K562 (cell line): ENCODE results near the gene PLEKHO1. TPM values are rescaled to one million over a fixed set of nuclear protein-coding genes. Genes with fewer than 3 reads are reported as not detected.

Source experiments
- ATAC-seq: fragments of 200-7000 bp; cut with Tn5 transposase; 3 replicates; pipeline ENCODE4 v1.9.1; 2020; ENCODE audit warnings: moderate library complexity
- BruUV-seq: library from RNA; stranded (reverse); fragments of 400-500 nt; replicated peaks from 2 replicates; lab custom pipeline; 2021; lab: Mats Ljungman, UMichigan
- CTCF ChIA-PET: fragments of 300-600 bp; formaldehyde crosslinking; extraction: SDS; loops from one replicate; lab custom pipeline; 2021; ENCODE audit warnings: low intra/inter-chr PET ratio; lab: Yijun Ruan, JAX
- POLR2A ChIA-PET: fragments of 300-600, 350-650 bp; sonication (Branson Sonifier 250); formaldehyde crosslinking; extraction: SDS; loops from one replicate; lab custom pipeline; 2021; ENCODE audit warnings: antibody characterized with exemption, inconsistent platforms; lab: Yijun Ruan, JAX
- DNase-seq, 4 experiments: peaks; one replicate each; pipeline versions ENCODE4 v3.0.0 to v3.0.0-alpha.2; 2011 to 2018; ENCODE audit warnings: low spot score in 3 of 4, mixed read lengths in 3 of 4; ENCODE audit errors: extremely low read depth in 1 of 4
- FAIRE-seq: peaks from 2 replicates; lab custom pipeline; 2011; peaks lifted over from hg19 to GRCh38; lab: Jason Lieb, UNC
- H2AFZ ChIP-seq: 2 replicates; pipeline ENCODE4 v1.6.0; 2011; ENCODE audit warnings: low read depth, low read length, control low read depth, inconsistent platforms
- H3K27ac ChIP-seq: fragments of 200-600 bp; 3 replicates; pipeline ENCODE4 v1.8.0; 2011; ENCODE audit warnings: low read depth, mild to moderate bottlenecking, control low read depth, inconsistent platforms, low read length, moderate library complexity, mixed read lengths; ENCODE audit errors: extremely low read depth
- H3K27me3 ChIP-seq, 2 experiments: fragments of 300-600 bp in 1 of 2; 2 replicates in 1 of 2; 3 replicates in 1 of 2; pipeline versions ENCODE4 v1.6.0 to v1.8.0; 2011; ENCODE audit warnings: inconsistent platforms in 2 of 2, low read length in 2 of 2, mild to moderate bottlenecking in 1 of 2, mixed read lengths in 1 of 2, moderate library complexity in 1 of 2; ENCODE audit not compliant: control insufficient read depth in 2 of 2, insufficient read depth in 2 of 2
- H3K36me3 ChIP-seq: fragments of 300-600 bp; 3 replicates; pipeline ENCODE4 v1.8.0; 2011; ENCODE audit warnings: mild to moderate bottlenecking, low read length, inconsistent platforms; ENCODE audit not compliant: control insufficient read depth, insufficient read depth
- H3K4me1 ChIP-seq, 2 experiments: fragments of 200-600 bp in 1 of 2; replicated peaks in 1 of 2; 2 replicates in 1 of 2; 3 replicates in 1 of 2; pipeline versions ENCODE4 v1.5.1 to v1.8.0; 2011; ENCODE audit warnings: inconsistent platforms in 2 of 2, low read length in 2 of 2, mild to moderate bottlenecking in 1 of 2, mixed read lengths in 1 of 2, moderate library complexity in 1 of 2; ENCODE audit not compliant: control insufficient read depth in 2 of 2, insufficient read depth in 2 of 2
- H3K4me2 ChIP-seq: 2 replicates; pipeline ENCODE4 v1.6.1; 2011; ENCODE audit warnings: low read length, control low read depth, inconsistent platforms, mixed read lengths; ENCODE audit not compliant: insufficient read depth
- H3K4me3 ChIP-seq: fragments of 200-600 bp; sonication (generic), shearing (Covaris generic); 2 replicates; pipeline ENCODE4 v1.5.1; 2016; ENCODE audit warnings: control low read depth, inconsistent platforms
- H3K79me2 ChIP-seq: fragments of 200-600 bp; 3 replicates; pipeline ENCODE4 v1.8.0; 2011; ENCODE audit warnings: low read length, inconsistent platforms; ENCODE audit not compliant: control insufficient read depth, insufficient read depth
- H3K9ac ChIP-seq, 2 experiments: 2 replicates each; pipeline versions ENCODE4 v1.6.0 to v1.6.1; 2011; ENCODE audit warnings: low read depth in 2 of 2, low read length in 2 of 2, control low read depth in 1 of 2, inconsistent platforms in 1 of 2, mild to moderate bottlenecking in 1 of 2, mixed read lengths in 1 of 2; ENCODE audit not compliant: insufficient read depth in 1 of 2
- H3K9me1 ChIP-seq: one replicate; pipeline ENCODE4 v1.6.0; 2011; ENCODE audit warnings: inconsistent platforms, mild to moderate bottlenecking, low read length, moderate library complexity; ENCODE audit not compliant: control insufficient read depth, insufficient read depth
- H3K9me3 ChIP-seq: replicated peaks from 2 replicates; pipeline ENCODE4 v1.5.1; 2011; ENCODE audit warnings: low read depth, low read length, inconsistent platforms; ENCODE audit not compliant: control insufficient read depth, insufficient read depth
- H4K20me1 ChIP-seq: replicated peaks from 2 replicates; pipeline ENCODE4 v1.6.1; 2011; ENCODE audit warnings: low read length, inconsistent platforms, mixed read lengths; ENCODE audit not compliant: control insufficient read depth, insufficient read depth
- COPS2 ChIP-seq: fragments of 450-650 bp; conservative IDR thresholded peaks from 2 replicates; pipeline ENCODE4 v1.6.1; 2016; ENCODE audit warnings: mild to moderate bottlenecking, moderate library complexity
- EZH2 ChIP-seq: IDR thresholded peaks from 2 replicates; pipeline ENCODE4 v1.6.1; 2012; ENCODE audit warnings: low read depth, mild to moderate bottlenecking, inconsistent platforms, low read length, borderline replicate concordance
- HIVEP1 ChIP-seq: fragments of 250-450 bp; sonication (Bioruptor Pico); IDR thresholded peaks from 2 replicates; pipeline ENCODE4 v1.4.0; 2020; ENCODE audit warnings: mild to moderate bottlenecking
- KAT2B ChIP-seq: IDR thresholded peaks from one replicate; pipeline ENCODE4 v1.6.1; 2012; ENCODE audit warnings: low read depth, mild to moderate bottlenecking, control low read depth, inconsistent platforms, low read length, moderate library complexity
- NFRKB ChIP-seq: fragments of 450-650 bp; IDR thresholded peaks from 2 replicates; pipeline ENCODE4 v1.6.1; 2016; ENCODE audit warnings: low read depth
- PHB ChIP-seq: fragments of 250-450 bp; sonication (Bioruptor Pico); IDR thresholded peaks from 2 replicates; pipeline ENCODE4 v1.5.0; 2021
- SAFB2 ChIP-seq: fragments of 200-400 bp; formaldehyde crosslinking; IDR thresholded peaks from 2 replicates; pipeline ENCODE4 v1.6.1; 2018; ENCODE audit warnings: borderline replicate concordance, low read length, low read depth, moderate library complexity; ENCODE audit not compliant: severe bottlenecking
- TARDBP ChIP-seq: fragments of 450-650 bp; IDR thresholded peaks from 2 replicates; pipeline ENCODE4 v1.6.1; 2016
- ZNF174 ChIP-seq: fragments of 250-450 bp; sonication (Bioruptor Pico); IDR thresholded peaks from 2 replicates; pipeline ENCODE4 v1.4.0; 2020; ENCODE audit warnings: mild to moderate bottlenecking
- ZNF764 ChIP-seq: fragments of 250-450 bp; sonication (Bioruptor Pico); IDR thresholded peaks from 2 replicates; pipeline ENCODE4 v1.4.0; 2020; ENCODE audit warnings: low read depth, mild to moderate bottlenecking, moderate library complexity
- WGBS: fragments of 100-300 bp; shearing (Covaris generic); methylation state at CpG from one replicate; pipeline ENCODE4 v1.1.6; 2016; ENCODE audit warnings: low coverage, mixed read lengths; ENCODE audit not compliant: insufficient coverage; ENCODE audit errors: missing lambda C conversion rate; 5-methylcytosine and 5-hydroxymethylcytosine counted together
- in situ Hi-C: fragments of 300-500 bp; cut with MboI; formaldehyde crosslinking; loops from 4 replicates; pipeline ENCODE4 v1.15.0; 2018; ENCODE audit warnings: inconsistent platforms, mixed read lengths
- intact Hi-C: fragments of 100-400 bp; cut with micrococcal nuclease; formaldehyde crosslinking; loops from 2 replicates; pipeline ENCODE4 v1.14.2; 2022
- polyA plus RNA-seq, 8 experiments: library from polyadenylated mRNA; depleted of rRNA in 4 of 8; stranded (reverse) in 5 of 8; unstranded in 3 of 8; fragments of >200 nt; fragmentation: Nextera tagmentation in 2 of 8; fragmentation: Illumina TruSeq in 1 of 8; extraction: Ambion mirVana in 2 of 8; extraction: Trizol in 1 of 8; gene quantifications; 2 replicates each; pipeline versions ENCODE4 v1.2.1 to v1.2.3, GENCODE V29; 2011 to 2014; ENCODE audit warnings: inconsistent platforms in 1 of 8, missing spikeins in 1 of 8
- total RNA-seq, 7 experiments: library from RNA; depleted of rRNA in 6 of 7; stranded (reverse); fragments of >200 nt in 6 of 7; fragmentation: Illumina TruSeq in 2 of 7; extraction: Trizol in 2 of 7; gene quantifications; 2 replicates each; pipeline versions ENCODE4 v1.2.1 to v1.2.3, GENCODE V29; 2011 to 2021; ENCODE audit warnings: low replicate concordance in 1 of 7
- TF ChIP-seq, protein P1 (sequence below): sonication (generic); formaldehyde crosslinking; IDR thresholded peaks from 2 replicates; pipeline ENCODE4 v1.9.0; 2022; ENCODE audit warnings: mild to moderate bottlenecking, missing genetic modification reagents
- TF ChIP-seq, protein P2 (sequence below): fragments of 250-450 bp; sonication (Bioruptor Pico); IDR thresholded peaks from 2 replicates; pipeline ENCODE4 v1.8.0; 2022; ENCODE audit warnings: moderate library complexity, mild to moderate bottlenecking, inconsistent platforms
- TF ChIP-seq, protein P3 (sequence below), 2 experiments: fragments of 450-650 bp in 1 of 2; sonication (generic) in 1 of 2; formaldehyde crosslinking in 1 of 2; IDR thresholded peaks in 1 of 2; conservative IDR thresholded peaks in 1 of 2; 2 replicates each; pipeline versions ENCODE4 v1.6.1 to v1.8.1; 2016 to 2023; ENCODE audit warnings: mild to moderate bottlenecking in 2 of 2, moderate library complexity in 2 of 2, inconsistent platforms in 1 of 2, missing genetic modification reagents in 1 of 2
- TF ChIP-seq, protein P4 (sequence below): fragments of 450-650 bp; IDR thresholded peaks from 2 replicates; pipeline ENCODE4 v1.6.1; 2016; ENCODE audit warnings: mild to moderate bottlenecking
- TF ChIP-seq, protein P5 (sequence below): fragments of 450-650 bp; formaldehyde crosslinking; IDR thresholded peaks from 2 replicates; pipeline ENCODE4 v1.4.0; 2020; ENCODE audit warnings: mild to moderate bottlenecking, moderate library complexity

Gene PLEKHO1
- total and polyA plus RNA-seq, 9 of the 15 experiments (the other 6 are each of a cell fraction or from before 2014, with no cell fraction given), result 0.39 to 16.2 (median 9.6) TPM

DNA sequence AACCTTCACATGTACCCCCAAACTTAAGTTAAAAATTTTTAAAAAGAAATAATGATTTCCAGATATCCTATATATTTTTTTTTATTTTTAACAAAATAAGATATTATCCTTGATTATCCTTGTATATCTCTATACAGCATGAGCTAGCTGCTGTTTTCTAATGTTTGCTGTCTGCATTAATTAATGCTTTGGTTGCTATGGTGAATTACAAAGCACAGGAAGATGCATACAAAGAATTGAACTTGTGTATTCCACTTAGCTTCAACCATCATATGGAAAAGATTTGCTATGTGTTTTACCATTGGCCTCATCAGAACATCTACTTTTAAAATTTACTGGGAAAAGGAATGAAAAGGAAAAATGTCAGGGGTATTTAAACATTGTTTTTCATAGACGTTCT, 46.7 kb upstream of the PLEKHO1 start:
- ChIA-PET CTCF (no interaction called here), POLR2A (interaction anchor here (0.7 to 1.4 kb wide), 3 partner anchors 17 to 63 kb away, joined by 3 to 7 read pairs (median 3); no protein-coding TSS in a partner anchor)
- H3K4me1 ChIP-seq, result no peaks in the 10 kb centered on the region
- H3K4me3 ChIP-seq, result no peak overlapping the region
- H4K20me1 ChIP-seq, result no peaks in the 10 kb centered on the region
- H2AFZ ChIP-seq, result no peak overlapping the region
- no peak overlapping the region for H3K27ac ChIP-seq
- intact Hi-C loops, result no loop called here
- in situ Hi-C loops, result no loop called here
- WGBS, result 38% methylated on average over 1 of the region's 1 CpG
- H3K4me2 ChIP-seq, result no peak overlapping the region
- peaks cover 13% of the 10 kb centered on the region; the same call in 2 of the 3 replicates for H3K36me3 ChIP-seq
- no peak for ATAC-seq
- DNase-seq, result no peak
- no peaks in the 10 kb centered on the region for H3K9me3 ChIP-seq
- no peaks in the 10 kb centered on the region for H3K9me1 ChIP-seq
- no peak for FAIRE-seq
- no peak overlapping the region for H3K9ac ChIP-seq
- TF ChIP-seq KAT2B, result no peak
- TF ChIP-seq, protein P1, sequence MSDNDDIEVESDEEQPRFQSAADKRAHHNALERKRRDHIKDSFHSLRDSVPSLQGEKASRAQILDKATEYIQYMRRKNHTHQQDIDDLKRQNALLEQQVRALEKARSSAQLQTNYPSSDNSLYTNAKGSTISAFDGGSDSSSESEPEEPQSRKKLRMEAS (CRISPR knock-in tag), result no peak
- TF ChIP-seq TARDBP, result no peak
- no peak for TF ChIP-seq ZNF764 (CRISPR knock-in tag)
- TF ChIP-seq COPS2, result no peak
- TF ChIP-seq, protein P2, sequence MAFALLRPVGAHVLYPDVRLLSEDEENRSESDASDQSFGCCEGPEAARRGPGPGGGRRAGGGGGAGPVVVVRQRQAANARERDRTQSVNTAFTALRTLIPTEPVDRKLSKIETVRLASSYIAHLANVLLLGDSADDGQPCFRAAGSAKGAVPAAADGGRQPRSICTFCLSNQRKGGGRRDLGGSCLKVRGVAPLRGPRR, result no peak
- TF ChIP-seq, protein P3, sequence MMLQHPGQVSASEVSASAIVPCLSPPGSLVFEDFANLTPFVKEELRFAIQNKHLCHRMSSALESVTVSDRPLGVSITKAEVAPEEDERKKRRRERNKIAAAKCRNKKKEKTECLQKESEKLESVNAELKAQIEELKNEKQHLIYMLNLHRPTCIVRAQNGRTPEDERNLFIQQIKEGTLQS (IDR thresholded peaks at IDR 0.05), result no peak
- TF ChIP-seq, protein P3 (CRISPR knock-in tag; conservative IDR thresholded peaks at IDR 0.05), result no peak
- no peak for TF ChIP-seq PHB (CRISPR knock-in tag)
- no peak for TF ChIP-seq ZNF174 (CRISPR knock-in tag)
- no peak for TF ChIP-seq HIVEP1 (CRISPR knock-in tag)
- TF ChIP-seq, protein P4, sequence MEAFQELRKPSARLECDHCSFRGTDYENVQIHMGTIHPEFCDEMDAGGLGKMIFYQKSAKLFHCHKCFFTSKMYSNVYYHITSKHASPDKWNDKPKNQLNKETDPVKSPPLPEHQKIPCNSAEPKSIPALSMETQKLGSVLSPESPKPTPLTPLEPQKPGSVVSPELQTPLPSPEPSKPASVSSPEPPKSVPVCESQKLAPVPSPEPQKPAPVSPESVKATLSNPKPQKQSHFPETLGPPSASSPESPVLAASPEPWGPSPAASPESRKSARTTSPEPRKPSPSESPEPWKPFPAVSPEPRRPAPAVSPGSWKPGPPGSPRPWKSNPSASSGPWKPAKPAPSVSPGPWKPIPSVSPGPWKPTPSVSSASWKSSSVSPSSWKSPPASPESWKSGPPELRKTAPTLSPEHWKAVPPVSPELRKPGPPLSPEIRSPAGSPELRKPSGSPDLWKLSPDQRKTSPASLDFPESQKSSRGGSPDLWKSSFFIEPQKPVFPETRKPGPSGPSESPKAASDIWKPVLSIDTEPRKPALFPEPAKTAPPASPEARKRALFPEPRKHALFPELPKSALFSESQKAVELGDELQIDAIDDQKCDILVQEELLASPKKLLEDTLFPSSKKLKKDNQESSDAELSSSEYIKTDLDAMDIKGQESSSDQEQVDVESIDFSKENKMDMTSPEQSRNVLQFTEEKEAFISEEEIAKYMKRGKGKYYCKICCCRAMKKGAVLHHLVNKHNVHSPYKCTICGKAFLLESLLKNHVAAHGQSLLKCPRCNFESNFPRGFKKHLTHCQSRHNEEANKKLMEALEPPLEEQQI, result no peak
- no peak for TF ChIP-seq EZH2
- no peak for TF ChIP-seq SAFB2
- TF ChIP-seq NFRKB, result no peak
- TF ChIP-seq, protein P5, sequence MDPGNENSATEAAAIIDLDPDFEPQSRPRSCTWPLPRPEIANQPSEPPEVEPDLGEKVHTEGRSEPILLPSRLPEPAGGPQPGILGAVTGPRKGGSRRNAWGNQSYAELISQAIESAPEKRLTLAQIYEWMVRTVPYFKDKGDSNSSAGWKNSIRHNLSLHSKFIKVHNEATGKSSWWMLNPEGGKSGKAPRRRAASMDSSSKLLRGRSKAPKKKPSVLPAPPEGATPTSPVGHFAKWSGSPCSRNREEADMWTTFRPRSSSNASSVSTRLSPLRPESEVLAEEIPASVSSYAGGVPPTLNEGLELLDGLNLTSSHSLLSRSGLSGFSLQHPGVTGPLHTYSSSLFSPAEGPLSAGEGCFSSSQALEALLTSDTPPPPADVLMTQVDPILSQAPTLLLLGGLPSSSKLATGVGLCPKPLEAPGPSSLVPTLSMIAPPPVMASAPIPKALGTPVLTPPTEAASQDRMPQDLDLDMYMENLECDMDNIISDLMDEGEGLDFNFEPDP (CRISPR knock-in tag), result no peak
- TF ChIP-seq, all 486 proteins: peak for 0
- no TSS peak for BruUV-seq
- Histone ChIP-seq H3K79me2 (no peaks in the 10 kb centered on the region), H3K27me3 (no peaks in the 10 kb centered on the region)
